ENCODE data around the gene PRKCB. TPM values are rescaled to one million over a fixed set of nuclear protein-coding genes. Genes with fewer than 3 reads are reported as not detected.

The PRKCB gene
- total RNA-seq, 1 donor from 2014 or later, result not detected

GRCh38 chr16:23934610-23935236, 98.9 kb downstream of the PRKCB start:
- Mint-ChIP-seq H3K27ac (ENCODE audit: unreplicated experiment) (no peak overlapping the region), H3K9me3 (ENCODE audit: unreplicated experiment) (no peaks in the 10 kb centered on the region), H3K36me3 (ENCODE audit: unreplicated experiment) (no peaks in the 10 kb centered on the region), H3K27me3 (ENCODE audit: unreplicated experiment) (no peaks in the 10 kb centered on the region), H3K4me3 (ENCODE audit: unreplicated experiment) (no peak overlapping the region), H3K4me1 (ENCODE audit: unreplicated experiment) (no peaks in the 10 kb centered on the region)
- no peak for TF ChIP-seq CTCF (IDR thresholded peaks at IDR 0.05)
- DNase-seq (ENCODE audit: extremely low spot score, unreplicated experiment), result peak; percentile 62

- H3K36me3 Mint-ChIP-seq (ENCODE audit: unreplicated experiment), result no peaks in the 10 kb centered on the region
- no peak for TF ChIP-seq CTCF (IDR thresholded peaks at IDR 0.05)
- H3K9me3 Mint-ChIP-seq (ENCODE audit: unreplicated experiment), result no peaks in the 10 kb centered on the region
- no peaks in the 10 kb centered on the region for H3K27me3 Mint-ChIP-seq (ENCODE audit: unreplicated experiment)
- no peak overlapping the region for H3K4me3 Mint-ChIP-seq (ENCODE audit: unreplicated experiment)
- H3K4me1 Mint-ChIP-seq (ENCODE audit: unreplicated experiment), result no peaks in the 10 kb centered on the region
- H3K27ac Mint-ChIP-seq (ENCODE audit: unreplicated experiment), result no peak overlapping the region
- no peak for DNase-seq (ENCODE audit: extremely low spot score, unreplicated experiment)
Measured at GRCh38 chr16:23940111-23940510, 104.3 kb downstream of the PRKCB start.

- H3K27ac Mint-ChIP-seq (ENCODE audit: unreplicated experiment), result no peak overlapping the region
- no peaks in the 10 kb centered on the region for H3K4me1 Mint-ChIP-seq (ENCODE audit: unreplicated experiment)
- no peaks in the 10 kb centered on the region for H3K27me3 Mint-ChIP-seq (ENCODE audit: unreplicated experiment)
- no peak overlapping the region for H3K4me3 Mint-ChIP-seq (ENCODE audit: unreplicated experiment)
- no peaks in the 10 kb centered on the region for H3K9me3 Mint-ChIP-seq (ENCODE audit: unreplicated experiment)
- TF ChIP-seq CTCF (IDR thresholded peaks at IDR 0.05), result no peak
- H3K36me3 Mint-ChIP-seq (ENCODE audit: unreplicated experiment), result no peaks in the 10 kb centered on the region
- no peak for DNase-seq (ENCODE audit: extremely low spot score, unreplicated experiment)
Measured at GRCh38 chr16:23941025-23941424, 105.2 kb downstream of the PRKCB start.

- H3K9me3 Mint-ChIP-seq (ENCODE audit: unreplicated experiment), result no peaks in the 10 kb centered on the region
- H3K4me3 Mint-ChIP-seq (ENCODE audit: unreplicated experiment), result no peak overlapping the region
- H3K27me3 Mint-ChIP-seq (ENCODE audit: unreplicated experiment), result no peaks in the 10 kb centered on the region
- TF ChIP-seq CTCF (IDR thresholded peaks at IDR 0.05), result no peak
- no peaks in the 10 kb centered on the region for H3K4me1 Mint-ChIP-seq (ENCODE audit: unreplicated experiment)
- no peak overlapping the region for H3K27ac Mint-ChIP-seq (ENCODE audit: unreplicated experiment)
- no peak for DNase-seq (ENCODE audit: extremely low spot score, unreplicated experiment)
- no peaks in the 10 kb centered on the region for H3K36me3 Mint-ChIP-seq (ENCODE audit: unreplicated experiment)
Measured at GRCh38 chr16:23941963-23942564, 106.3 kb downstream of the PRKCB start.

- no peak overlapping the region for H3K4me3 Mint-ChIP-seq (ENCODE audit: unreplicated experiment)
Measured at GRCh38 chr16:23943604-23944003, 107.8 kb downstream of the PRKCB start.

More at GRCh38 chr16:23943604-23944003, 107.8 kb downstream of the PRKCB start:
- Mint-ChIP-seq H3K4me1 (ENCODE audit: unreplicated experiment) (no peaks in the 10 kb centered on the region), H3K27ac (ENCODE audit: unreplicated experiment) (no peak overlapping the region), H3K9me3 (ENCODE audit: unreplicated experiment) (no peaks in the 10 kb centered on the region), H3K36me3 (ENCODE audit: unreplicated experiment) (no peaks in the 10 kb centered on the region), H3K27me3 (ENCODE audit: unreplicated experiment) (no peaks in the 10 kb centered on the region)
- no peak for TF ChIP-seq CTCF (IDR thresholded peaks at IDR 0.05)
- no peak for DNase-seq (ENCODE audit: extremely low spot score, unreplicated experiment)
